C4-2B (cell line): ENCODE data around the gene TPCN2.

Experiments used
- CTCF ChIP-seq: fragments of 450-650 bp; conservative IDR thresholded peaks from 2 replicates; pipeline ENCODE4 v1.5.1; 2017; ENCODE audit warnings: mild to moderate bottlenecking
- ZFX ChIP-seq: fragments of 450-650 bp; IDR thresholded peaks from 2 replicates; pipeline ENCODE4 v1.6.1; 2017

- TF ChIP-seq CTCF = no peak
- TF ChIP-seq ZFX = no peak
Observed at GRCh38 chr11:69104856-69105395, 56.2 kb downstream of the TPCN2 start.
